Measurements from ENCODE around the gene USP53. TPM values are rescaled to one million over a fixed set of nuclear protein-coding genes. Genes with fewer than 3 reads are reported as not detected.
A peak's percentile ranks its signal among the peaks of the same experiment; 100 is the strongest.

The USP53 gene
- total and polyA plus RNA-seq, 2 of the 13 experiments (the other 11 are each of a cell fraction or from before 2014, with no cell fraction given), result 5.3 to 8.1 TPM

DNA sequence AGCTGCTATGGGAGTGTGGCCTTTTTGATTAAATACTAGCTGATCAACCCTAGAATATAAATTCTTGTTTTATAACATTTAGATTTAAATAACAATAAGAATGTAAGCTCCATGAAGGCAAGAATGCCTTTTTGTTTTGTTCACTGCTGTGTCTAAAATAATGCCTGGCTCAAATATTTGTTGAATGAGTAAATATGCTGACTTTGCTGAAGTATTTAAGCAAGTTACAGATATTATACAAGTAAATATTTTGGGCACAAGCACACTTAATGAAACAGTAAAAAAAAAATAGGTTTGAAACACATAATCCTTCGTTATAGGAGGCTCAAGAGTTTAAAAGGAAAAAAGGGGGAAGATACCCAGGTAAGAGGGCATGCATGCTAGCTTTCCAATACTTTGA lies 85.3 kb downstream of the USP53 start:
- Histone ChIP-seq H3K4me3 (replicated peaks in 1 of 3; ENCODE audit: insufficient read depth in 1 of 3, low read depth in 2 of 3, low read length in 3 of 3) (peak overlapping the region in 2 of 3 experiments; percentile 21 to 100; a peak in 2 of 6 replicates), H3K79me2 (ENCODE audit: insufficient read depth, low read length) (peaks cover 39% of the 10 kb centered on the region), H3K4me1 (ENCODE audit: insufficient read depth, low read length) (peaks cover 45% of the 10 kb centered on the region), H3K27ac (ENCODE audit: extremely low read length, insufficient read depth, low read length) (no peak overlapping the region), H3K27me3 (ENCODE audit: control insufficient read depth in 1 of 2, insufficient read depth in 2 of 2, low read length in 2 of 2) (peaks cover 0 to 9% of the 10 kb centered on the region in 2 experiments; a peak in 2 of 5 replicates), H4K20me1 (ENCODE audit: insufficient read depth, low read length) (peaks cover 12% of the 10 kb centered on the region; the same call in 1 of the 2 replicates), H3K4me2 (ENCODE audit: low read depth, low read length) (peak overlapping the region; percentile 87), H3K9me3 (ENCODE audit: low read length) (no peaks in the 10 kb centered on the region), H3K36me3 (replicated peaks in 1 of 2; ENCODE audit: control insufficient read depth in 1 of 2, insufficient read depth in 2 of 2, low read length in 2 of 2) (peaks cover 0 to 7% of the 10 kb centered on the region in 2 experiments; a peak in 4 of 5 replicates), H3K9ac (ENCODE audit: insufficient read depth, low read depth, low read length) (peak overlapping the region; percentile 91; the same call in 1 of the 2 replicates), H2AFZ (ENCODE audit: low read length) (no peak overlapping the region)
- TF ChIP-seq MAFK (conservative IDR thresholded peaks at IDR 0.05 in 1 of 2, IDR thresholded peaks at IDR 0.05 in 1 of 2; ENCODE audit: low read length in 2 of 2), result peak; percentile 74 to 88
- no peak for TF ChIP-seq EED (CRISPR knock-in tag; IDR thresholded peaks at IDR 0.05)
- TF ChIP-seq, protein P1, sequence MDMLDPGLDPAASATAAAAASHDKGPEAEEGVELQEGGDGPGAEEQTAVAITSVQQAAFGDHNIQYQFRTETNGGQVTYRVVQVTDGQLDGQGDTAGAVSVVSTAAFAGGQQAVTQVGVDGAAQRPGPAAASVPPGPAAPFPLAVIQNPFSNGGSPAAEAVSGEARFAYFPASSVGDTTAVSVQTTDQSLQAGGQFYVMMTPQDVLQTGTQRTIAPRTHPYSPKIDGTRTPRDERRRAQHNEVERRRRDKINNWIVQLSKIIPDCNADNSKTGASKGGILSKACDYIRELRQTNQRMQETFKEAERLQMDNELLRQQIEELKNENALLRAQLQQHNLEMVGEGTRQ (IDR thresholded peaks at IDR 0.05; ENCODE audit: low read depth, low read length), result no peak
- TF ChIP-seq, protein P1 (CRISPR knock-in tag; IDR thresholded peaks at IDR 0.05; ENCODE audit: borderline replicate concordance), result no peak
- no peak for TF ChIP-seq ZNF550 (CRISPR knock-in tag; IDR thresholded peaks at IDR 0.05; ENCODE audit: borderline replicate concordance)
- 0 out of 2 replicates have a peak, but pooled peaks have one; percentile 46 for TF ChIP-seq RBFOX2 (IDR thresholded peaks at IDR 0.05; ENCODE audit: low read depth, low read length)
- TF ChIP-seq MAFF (IDR thresholded peaks at IDR 0.05; ENCODE audit: low read depth, low read length), result peak; percentile 82
- intact Hi-C loops (cut with micrococcal nuclease; ENCODE audit: unreplicated experiment) (no loop called here), in situ Hi-C loops (cut with HindIII; ENCODE audit: extremely low pct_ligation_motif_present, low pct_unique_long_range_greater_than_20kb) (loop anchor here (10.0 kb wide), 1 partner anchor 313 kb away; no protein-coding TSS in a partner anchor)
- ChIA-PET CTCF (ENCODE audit: low intra/inter-chr PET ratio, low total read pairs) (no interaction called here), POLR2A (interaction anchor here (1.0 to 1.2 kb wide), 2 partner anchors 85 to 157 kb away, joined by 3 to 5 read pairs; no protein-coding TSS in a partner anchor)
- ATAC-seq, result no peak
- DNase-seq (ENCODE audit: low spot score), result no peak
- no peak for FAIRE-seq
- BruUV-seq (replicated peaks), result no TSS peak
- WGBS (ENCODE audit: low lambda C conversion rate), result 97% methylated on average over 1 of the region's 1 CpG
